Activated CD8-positive, alpha-beta T cell treated with anti-CD3 and anti-CD28 coated beads for 36 hours (primary cell): ENCODE results near the gene EIF4G3. TPM values are rescaled to one million over a fixed set of nuclear protein-coding genes. Genes with fewer than 3 reads are reported as not detected.

ENCODE experiments used
- ATAC-seq: fragments of 200-7000 bp; cut with Tn5 transposase; one replicate; pipeline ENCODE4 v1.10.0; 2021; ENCODE audit warnings: mild to moderate bottlenecking, moderate library complexity
- CTCF ChIA-PET: fragments of 350-600 bp; sonication (Branson Sonifier 250); formaldehyde crosslinking; loops from one replicate; lab custom pipeline; 2021; ENCODE audit warnings: antibody characterized with exemption; lab: Charles Lee
- POLR2A ChIA-PET: fragments of 350-600 bp; sonication (Branson Sonifier 250); formaldehyde crosslinking; loops from one replicate; lab custom pipeline; 2021; ENCODE audit warnings: antibody characterized with exemption; lab: Charles Lee
- DNase-seq: peaks from one replicate; pipeline ENCODE4 v3.0.0-alpha.2; 2020
- H3K27ac Mint-ChIP-seq: one replicate; pipeline ENCODE4 v1.8.0; 2021; ENCODE audit warnings: mild to moderate bottlenecking, mixed read lengths
- H3K27me3 Mint-ChIP-seq: one replicate; pipeline ENCODE4 v1.8.0; 2021; ENCODE audit warnings: mixed read lengths
- H3K36me3 Mint-ChIP-seq: one replicate; pipeline ENCODE4 v1.8.0; 2021; ENCODE audit warnings: low read depth, mixed read lengths
- H3K4me1 Mint-ChIP-seq: one replicate; pipeline ENCODE4 v1.8.0; 2021; ENCODE audit warnings: low read depth, mixed read lengths
- H3K4me3 Mint-ChIP-seq: one replicate; pipeline ENCODE4 v1.8.0; 2021; ENCODE audit warnings: mild to moderate bottlenecking, moderate library complexity, mixed read lengths
- H3K9me3 Mint-ChIP-seq: one replicate; pipeline ENCODE4 v1.8.0; 2021; ENCODE audit warnings: mixed read lengths
- CTCF ChIP-seq: fragments of 200-600 bp; IDR thresholded peaks from one replicate; pipeline ENCODE4 v1.8.0; 2022; ENCODE audit warnings: antibody characterized with exemption, mild to moderate bottlenecking
- intact Hi-C: fragments of 100-400 bp; cut with micrococcal nuclease; formaldehyde crosslinking; loops from one replicate; pipeline ENCODE4 v1.10.0; 2022
- total RNA-seq, 2 experiments: library from RNA; stranded (reverse); gene quantifications; one replicate each; pipeline ENCODE4 v1.2.3, GENCODE V29; 2021

EIF4G3 gene
- total RNA-seq, 2 experiments from 2014 or later: 48.2 to 48.4 TPM

GRCh38 chr1:20948101-20948500, 228.6 kb downstream of the EIF4G3 start:
- no peak for ATAC-seq
- Mint-ChIP-seq H3K9me3 (no peaks in the 10 kb centered on the region), H3K27ac (no peak overlapping the region), H3K4me3 (no peak overlapping the region), H3K27me3 (no peaks in the 10 kb centered on the region), H3K36me3 (peaks cover 5% of the 10 kb centered on the region), H3K4me1 (no peaks in the 10 kb centered on the region)
- TF ChIP-seq CTCF: no peak
- no peak for DNase-seq
- ChIA-PET CTCF (no interaction called here), POLR2A (no interaction called here)
- intact Hi-C loops: no loop called here

DNA sequence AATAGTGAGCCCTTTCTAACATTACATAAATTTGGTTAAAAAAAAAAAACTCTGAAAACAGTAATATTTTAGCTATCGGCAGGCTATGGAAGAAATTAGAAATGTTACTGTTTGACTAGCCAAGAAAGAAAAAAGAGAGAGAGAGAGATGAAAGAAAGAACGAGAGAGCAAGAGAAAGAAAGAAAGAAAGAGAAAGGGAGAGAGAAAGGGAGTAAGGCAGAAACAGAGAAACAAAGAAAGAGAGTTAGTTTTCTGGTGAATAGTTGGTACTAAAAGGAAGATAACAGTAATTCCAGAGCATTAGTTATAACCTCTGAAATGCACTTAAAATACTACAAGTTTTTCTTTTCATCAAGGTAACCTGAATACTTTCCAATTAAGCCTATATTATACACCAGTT, 229.3 kb downstream of the EIF4G3 start:
- Mint-ChIP-seq H3K27ac (no peak overlapping the region), H3K4me3 (no peak overlapping the region), H3K27me3 (no peaks in the 10 kb centered on the region), H3K9me3 (no peaks in the 10 kb centered on the region), H3K36me3 (peaks cover 5% of the 10 kb centered on the region), H3K4me1 (no peaks in the 10 kb centered on the region)
- no peak for ATAC-seq
- intact Hi-C loops: no loop called here
- ChIA-PET POLR2A (no interaction called here), CTCF (no interaction called here)
- no peak for DNase-seq
- TF ChIP-seq CTCF: no peak

GRCh38 chr1:20936621-20937020, 240.1 kb downstream of the EIF4G3 start:
- peaks cover 18% of the 10 kb centered on the region for H3K4me1 Mint-ChIP-seq
- no peak overlapping the region for H3K27ac Mint-ChIP-seq
- intact Hi-C loops: no loop called here
- POLR2A ChIA-PET: no interaction called here
- H3K4me3 Mint-ChIP-seq: no peak overlapping the region
- ATAC-seq (no peak), DNase-seq (no peak)
- no peaks in the 10 kb centered on the region for H3K27me3 Mint-ChIP-seq
- H3K9me3 Mint-ChIP-seq: no peaks in the 10 kb centered on the region
- H3K36me3 Mint-ChIP-seq: peaks cover 22% of the 10 kb centered on the region
- CTCF ChIA-PET: interaction anchor here (0.8 to 1.2 kb wide), 3 partner anchors 14 to 258 kb away, joined by 3 to 4 read pairs (median 3); no protein-coding TSS in a partner anchor
- TF ChIP-seq CTCF: no peak

DNA sequence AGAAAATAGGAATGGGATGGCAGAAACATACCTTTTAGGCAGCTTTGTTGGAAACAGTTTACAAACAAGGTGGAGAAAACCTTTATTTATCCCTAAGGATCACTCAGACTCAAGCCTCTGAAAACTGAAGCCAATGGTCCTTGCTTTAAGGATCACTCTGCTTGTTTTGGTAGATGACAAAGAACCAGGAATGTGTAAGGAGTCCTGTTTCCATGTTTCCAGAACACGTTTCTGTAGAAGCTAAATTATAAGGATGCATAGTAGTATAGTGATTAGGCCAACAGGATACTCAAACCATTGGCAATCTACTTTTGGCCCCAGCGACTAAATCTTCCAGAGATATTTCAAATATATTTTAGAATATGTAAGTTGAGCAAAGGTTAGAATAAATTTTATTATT, 240.5 kb downstream of the EIF4G3 start:
- H3K27me3 Mint-ChIP-seq: no peaks in the 10 kb centered on the region
- H3K36me3 Mint-ChIP-seq: peaks cover 18% of the 10 kb centered on the region
- ATAC-seq: no peak
- no peak for DNase-seq
- CTCF ChIA-PET: interaction anchor here (0.8 to 1.2 kb wide), 4 partner anchors 15 to 259 kb away, joined by 3 to 4 read pairs (median 4); no protein-coding TSS in a partner anchor
- H3K27ac Mint-ChIP-seq: no peak overlapping the region
- no peak for TF ChIP-seq CTCF
- POLR2A ChIA-PET: no interaction called here
- H3K9me3 Mint-ChIP-seq: no peaks in the 10 kb centered on the region
- intact Hi-C loops: no loop called here
- H3K4me1 Mint-ChIP-seq: peaks cover 18% of the 10 kb centered on the region
- H3K4me3 Mint-ChIP-seq: no peak overlapping the region

- POLR2A ChIA-PET: no interaction called here
- no peak overlapping the region for H3K4me3 Mint-ChIP-seq
Measured at GRCh38 chr1:20935717-20936116, 241.0 kb downstream of the EIF4G3 start.

More at GRCh38 chr1:20935717-20936116, 241.0 kb downstream of the EIF4G3 start:
- H3K9me3 Mint-ChIP-seq: no peaks in the 10 kb centered on the region
- peaks cover 20% of the 10 kb centered on the region for H3K4me1 Mint-ChIP-seq
- CTCF ChIA-PET: interaction anchor here (0.8 to 1.1 kb wide), 2 partner anchors 239 to 259 kb away, joined by 4 read pairs; no protein-coding TSS in a partner anchor
- TF ChIP-seq CTCF: no peak
- no peaks in the 10 kb centered on the region for H3K27me3 Mint-ChIP-seq
- no peak overlapping the region for H3K27ac Mint-ChIP-seq
- peaks cover 15% of the 10 kb centered on the region for H3K36me3 Mint-ChIP-seq
- intact Hi-C loops: no loop called here
- DNase-seq (no peak), ATAC-seq (no peak)
